Cardiac muscle cell (in vitro differentiated cells and primary cell): ENCODE results near the gene ETV7. TPM values are rescaled to one million over a fixed set of nuclear protein-coding genes. Genes with fewer than 3 reads are reported as not detected.

ENCODE experiments used
- DNase-seq, 2 donors: peaks; one replicate each; pipeline versions ENCODE4 v3.0.0 to v3.0.0-alpha.2; 2010 to 2017; ENCODE audit warnings: low read depth in 1 of 2, low spot score in 1 of 2
- H3K27ac ChIP-seq: fragments of 200-600 bp; sonication (generic); 2 replicates; pipeline ENCODE4 v1.5.1; 2016
- H3K27me3 ChIP-seq: fragments of 200-600 bp; sonication (generic); 2 replicates; pipeline ENCODE4 v1.6.0; 2016; ENCODE audit warnings: control low read depth
- H3K36me3 ChIP-seq: fragments of 200-600 bp; sonication (generic); 2 replicates; pipeline ENCODE4 v1.5.1; 2016; ENCODE audit warnings: control low read depth
- H3K4me1 ChIP-seq: fragments of 200-600 bp; sonication (generic); 2 replicates; pipeline ENCODE4 v1.8.1; 2017; ENCODE audit warnings: low read depth, mild to moderate bottlenecking, mixed run types
- H3K4me3 ChIP-seq: fragments of 200-600 bp; sonication (generic); 2 replicates; pipeline ENCODE4 v1.5.1; 2016; ENCODE audit warnings: mild to moderate bottlenecking
- H3K9me3 ChIP-seq: fragments of 200-600 bp; sonication (generic); 2 replicates; pipeline ENCODE4 v1.5.1; 2017; ENCODE audit warnings: low read depth, mild to moderate bottlenecking, control low read depth
- polyA plus RNA-seq: library from polyadenylated mRNA; unstranded; fragments of >200 nt; fragmentation: Nextera tagmentation; extraction: Ambion mirVana; gene quantifications from 2 replicates; pipeline ENCODE4 v1.2.1, GENCODE V29; 2016
- total RNA-seq: library from RNA; depleted of rRNA; stranded (reverse); fragments of >200 nt; gene quantifications from 2 replicates; pipeline ENCODE4 v1.2.3, GENCODE V29; 2016
- TF ChIP-seq, protein P1 (sequence below): IDR thresholded peaks from 2 replicates; pipeline ENCODE4 v1.5.1; 2012; ENCODE audit warnings: low read depth, mild to moderate bottlenecking, low read length

ETV7 gene
- total and polyA plus RNA-seq, 2 experiments from 2014 or later: 0.28 TPM; not detected in 1

DNA sequence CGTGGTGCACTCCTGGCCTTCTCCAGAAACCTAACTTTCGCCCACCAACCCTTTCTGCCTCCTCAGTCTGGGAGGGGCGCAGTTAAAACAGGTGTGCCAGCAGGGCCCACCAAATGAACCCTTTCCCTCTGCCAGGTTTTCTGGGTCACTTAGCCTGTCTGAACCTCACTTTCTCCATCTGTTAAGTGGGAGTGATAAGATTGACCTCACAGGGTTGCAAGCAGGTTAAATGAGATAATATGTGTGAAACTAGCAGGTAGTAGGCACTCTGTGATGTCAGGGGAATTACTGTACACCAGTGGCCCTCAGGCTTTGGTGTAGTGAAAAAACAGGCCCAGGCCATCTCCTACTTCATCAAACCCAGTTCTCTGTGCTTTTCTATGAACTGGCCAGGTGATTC is 64.9 kb downstream of the ETV7 start:
- no peaks in the 10 kb centered on the region for H3K9me3 ChIP-seq
- no peaks in the 10 kb centered on the region for H3K36me3 ChIP-seq
- TF ChIP-seq, protein P1, sequence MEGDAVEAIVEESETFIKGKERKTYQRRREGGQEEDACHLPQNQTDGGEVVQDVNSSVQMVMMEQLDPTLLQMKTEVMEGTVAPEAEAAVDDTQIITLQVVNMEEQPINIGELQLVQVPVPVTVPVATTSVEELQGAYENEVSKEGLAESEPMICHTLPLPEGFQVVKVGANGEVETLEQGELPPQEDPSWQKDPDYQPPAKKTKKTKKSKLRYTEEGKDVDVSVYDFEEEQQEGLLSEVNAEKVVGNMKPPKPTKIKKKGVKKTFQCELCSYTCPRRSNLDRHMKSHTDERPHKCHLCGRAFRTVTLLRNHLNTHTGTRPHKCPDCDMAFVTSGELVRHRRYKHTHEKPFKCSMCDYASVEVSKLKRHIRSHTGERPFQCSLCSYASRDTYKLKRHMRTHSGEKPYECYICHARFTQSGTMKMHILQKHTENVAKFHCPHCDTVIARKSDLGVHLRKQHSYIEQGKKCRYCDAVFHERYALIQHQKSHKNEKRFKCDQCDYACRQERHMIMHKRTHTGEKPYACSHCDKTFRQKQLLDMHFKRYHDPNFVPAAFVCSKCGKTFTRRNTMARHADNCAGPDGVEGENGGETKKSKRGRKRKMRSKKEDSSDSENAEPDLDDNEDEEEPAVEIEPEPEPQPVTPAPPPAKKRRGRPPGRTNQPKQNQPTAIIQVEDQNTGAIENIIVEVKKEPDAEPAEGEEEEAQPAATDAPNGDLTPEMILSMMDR: no peak
- no peak overlapping the region for H3K4me3 ChIP-seq
- H3K27me3 ChIP-seq: no peaks in the 10 kb centered on the region
- H3K27ac ChIP-seq: no peak overlapping the region
- no peaks in the 10 kb centered on the region for H3K4me1 ChIP-seq
- DNase-seq: no peak

DNA sequence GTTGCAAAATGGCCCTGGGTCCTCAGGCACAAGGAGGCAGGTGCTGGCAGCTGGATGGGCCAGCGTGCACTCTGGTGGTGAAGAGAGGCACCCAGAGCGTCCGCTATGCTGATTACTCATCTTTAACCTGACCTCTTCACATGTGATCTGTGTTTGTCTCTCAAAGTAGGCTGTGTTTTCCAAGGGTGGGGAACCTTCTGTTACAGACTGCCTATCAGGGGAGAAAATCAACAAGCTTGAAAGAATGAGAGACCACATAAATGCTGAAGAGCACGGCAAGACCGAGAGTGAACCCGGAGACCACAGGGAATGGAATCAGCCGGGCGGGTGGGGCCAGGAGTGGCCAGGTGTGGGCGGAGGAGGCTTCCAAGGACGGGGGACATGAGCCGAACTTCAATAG is 67.0 kb downstream of the ETV7 start:
- no peaks in the 10 kb centered on the region for H3K9me3 ChIP-seq
- H3K4me1 ChIP-seq: no peaks in the 10 kb centered on the region
- TF ChIP-seq, protein P1: no peak
- DNase-seq: no peak
- H3K4me3 ChIP-seq: no peak overlapping the region
- H3K27ac ChIP-seq: no peak overlapping the region
- H3K27me3 ChIP-seq: no peaks in the 10 kb centered on the region
- H3K36me3 ChIP-seq: no peaks in the 10 kb centered on the region

GRCh38 chr6:36319821-36320220 is 67.6 kb downstream of the ETV7 start:
- Histone ChIP-seq H3K9me3 (no peaks in the 10 kb centered on the region), H3K36me3 (no peaks in the 10 kb centered on the region), H3K4me1 (no peaks in the 10 kb centered on the region), H3K27ac (no peak overlapping the region), H3K4me3 (no peak overlapping the region), H3K27me3 (no peaks in the 10 kb centered on the region)
- DNase-seq: no peak
- TF ChIP-seq, protein P1: no peak

DNA sequence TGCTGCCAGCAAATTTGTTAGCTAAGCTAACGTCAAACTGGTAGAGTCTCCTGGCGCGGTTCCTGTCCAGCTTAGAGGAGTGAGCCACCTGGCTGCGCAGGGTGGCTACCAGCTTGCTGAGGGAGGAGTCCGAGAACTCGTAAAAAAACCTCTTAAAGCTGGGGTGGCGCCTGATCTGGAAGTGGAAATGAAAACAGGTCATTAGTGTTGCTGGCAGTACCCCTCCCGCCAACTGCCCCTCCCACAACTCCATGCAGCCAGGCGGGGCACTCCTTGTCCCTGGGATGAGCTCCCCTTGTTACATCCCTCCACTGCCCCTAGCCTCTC is 68.1 kb downstream of the ETV7 start:
- Histone ChIP-seq H3K27me3 (no peaks in the 10 kb centered on the region), H3K4me3 (no peak overlapping the region), H3K9me3 (no peaks in the 10 kb centered on the region), H3K27ac (no peak overlapping the region), H3K4me1 (no peaks in the 10 kb centered on the region), H3K36me3 (no peaks in the 10 kb centered on the region)
- no peak for DNase-seq
- TF ChIP-seq, protein P1: no peak

GRCh38 chr6:36318690-36319435 is 68.6 kb downstream of the ETV7 start:
- TF ChIP-seq, protein P1: no peak

More at GRCh38 chr6:36318690-36319435, 68.6 kb downstream of the ETV7 start:
- H3K27ac ChIP-seq: no peak overlapping the region
- H3K4me1 ChIP-seq: no peaks in the 10 kb centered on the region
- H3K27me3 ChIP-seq: no peaks in the 10 kb centered on the region
- H3K9me3 ChIP-seq: no peaks in the 10 kb centered on the region
- no peak overlapping the region for H3K4me3 ChIP-seq
- H3K36me3 ChIP-seq: no peaks in the 10 kb centered on the region
- no peak for DNase-seq
